Measurements from ENCODE around the gene PANK4.

Gene PANK4

GRCh38 chr1:2494323-2494693, 32.1 kb downstream of the PANK4 start:
- peak overlapping the region; percentile 42 for H3K27ac ChIP-seq
- no peak for TF ChIP-seq ZFX (IDR thresholded peaks at IDR 0.05)
- TF ChIP-seq CTCF (conservative IDR thresholded peaks at IDR 0.05), result no peak

GRCh38 chr1:2493691-2494322, 32.6 kb downstream of the PANK4 start:
- H3K27ac ChIP-seq, result peak overlapping the region; percentile 42
- TF ChIP-seq ZFX (IDR thresholded peaks at IDR 0.05) (no peak), CTCF (conservative IDR thresholded peaks at IDR 0.05) (no peak)

- H3K27ac ChIP-seq, result no peak overlapping the region
- no peak for TF ChIP-seq ZFX (IDR thresholded peaks at IDR 0.05)
- no peak for TF ChIP-seq CTCF (conservative IDR thresholded peaks at IDR 0.05)
Measured at GRCh38 chr1:2493218-2493617, 33.2 kb downstream of the PANK4 start.

- no peak overlapping the region for H3K27ac ChIP-seq
- TF ChIP-seq CTCF (conservative IDR thresholded peaks at IDR 0.05) (no peak), ZFX (IDR thresholded peaks at IDR 0.05) (no peak)
Measured at GRCh38 chr1:2492091-2492490, 34.3 kb downstream of the PANK4 start.

- TF ChIP-seq CTCF (conservative IDR thresholded peaks at IDR 0.05), result no peak
- no peak for TF ChIP-seq ZFX (IDR thresholded peaks at IDR 0.05)
- no peak overlapping the region for H3K27ac ChIP-seq
Measured at GRCh38 chr1:2489615-2490014, 36.8 kb downstream of the PANK4 start.

GRCh38 chr1:2488688-2489087, 37.7 kb downstream of the PANK4 start:
- TF ChIP-seq CTCF (conservative IDR thresholded peaks at IDR 0.05) (no peak), ZFX (IDR thresholded peaks at IDR 0.05) (no peak)
- H3K27ac ChIP-seq, result no peak overlapping the region

- H3K27ac ChIP-seq, result no peak overlapping the region
- TF ChIP-seq CTCF (conservative IDR thresholded peaks at IDR 0.05), result no peak
Measured at GRCh38 chr1:2486558-2486957, 39.8 kb downstream of the PANK4 start.

Measured in C4-2B (cell line).